Fibroblast of mammary gland (primary cell): ENCODE data around the gene ITGAD.

Source experiments
- DNase-seq: peaks from one replicate; pipeline ENCODE4 v3.0.0-alpha.2; 2010; ENCODE audit warnings: low read depth
- H3K4me3 ChIP-seq: 2 replicates; pipeline ENCODE4 v1.5.1; 2011; ENCODE audit warnings: low read depth, mild to moderate bottlenecking, low read length, moderate library complexity; ENCODE audit not compliant: control insufficient read depth
- TF ChIP-seq, protein P1 (sequence below): conservative IDR thresholded peaks from 2 replicates; pipeline ENCODE4 v1.5.1; 2011; ENCODE audit warnings: low read depth, low read length, inconsistent platforms; ENCODE audit not compliant: control insufficient read depth, insufficient read depth

The ITGAD gene

DNA sequence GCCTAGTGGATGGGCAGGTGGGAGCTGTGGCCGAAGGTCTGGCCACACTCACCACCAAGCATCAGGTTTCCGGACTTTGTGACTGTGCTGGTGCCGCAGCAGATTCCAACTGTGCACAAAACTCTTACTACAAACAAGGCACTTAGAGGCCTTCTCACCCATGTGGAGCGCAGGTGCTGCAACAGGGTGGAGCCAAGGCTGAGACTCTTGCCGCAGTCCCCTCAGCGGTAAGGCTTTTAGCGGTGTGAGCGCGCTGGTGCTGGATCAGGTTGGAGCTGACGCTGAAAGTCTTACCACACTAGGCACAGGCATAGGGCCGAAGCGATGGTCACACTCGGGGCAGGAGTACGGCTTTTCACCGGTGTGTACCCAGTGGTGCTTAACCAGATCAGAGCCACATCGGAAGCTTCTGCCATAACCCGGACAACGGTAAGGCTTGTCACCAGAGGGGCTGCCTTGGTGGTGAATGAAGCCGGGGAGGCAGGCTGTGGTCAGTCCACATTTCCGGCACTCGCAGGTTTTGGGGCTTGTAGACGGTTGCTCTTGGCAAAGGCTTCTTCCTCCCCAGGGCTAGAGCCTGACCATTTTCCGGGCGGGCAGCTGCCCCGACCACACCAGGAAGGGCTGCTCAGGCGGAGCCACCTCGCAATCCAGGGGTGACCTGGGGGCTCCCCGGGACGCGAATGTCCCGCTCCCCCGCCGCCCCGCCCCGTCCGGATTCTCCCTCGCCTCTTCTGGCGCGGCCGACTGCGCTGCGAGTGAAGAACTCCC is 65.1 kb downstream of the ITGAD start:
- peak overlapping the region; percentile 57 for H3K4me3 ChIP-seq
- TF ChIP-seq, protein P1, sequence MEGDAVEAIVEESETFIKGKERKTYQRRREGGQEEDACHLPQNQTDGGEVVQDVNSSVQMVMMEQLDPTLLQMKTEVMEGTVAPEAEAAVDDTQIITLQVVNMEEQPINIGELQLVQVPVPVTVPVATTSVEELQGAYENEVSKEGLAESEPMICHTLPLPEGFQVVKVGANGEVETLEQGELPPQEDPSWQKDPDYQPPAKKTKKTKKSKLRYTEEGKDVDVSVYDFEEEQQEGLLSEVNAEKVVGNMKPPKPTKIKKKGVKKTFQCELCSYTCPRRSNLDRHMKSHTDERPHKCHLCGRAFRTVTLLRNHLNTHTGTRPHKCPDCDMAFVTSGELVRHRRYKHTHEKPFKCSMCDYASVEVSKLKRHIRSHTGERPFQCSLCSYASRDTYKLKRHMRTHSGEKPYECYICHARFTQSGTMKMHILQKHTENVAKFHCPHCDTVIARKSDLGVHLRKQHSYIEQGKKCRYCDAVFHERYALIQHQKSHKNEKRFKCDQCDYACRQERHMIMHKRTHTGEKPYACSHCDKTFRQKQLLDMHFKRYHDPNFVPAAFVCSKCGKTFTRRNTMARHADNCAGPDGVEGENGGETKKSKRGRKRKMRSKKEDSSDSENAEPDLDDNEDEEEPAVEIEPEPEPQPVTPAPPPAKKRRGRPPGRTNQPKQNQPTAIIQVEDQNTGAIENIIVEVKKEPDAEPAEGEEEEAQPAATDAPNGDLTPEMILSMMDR = peak; percentile 19
- DNase-seq = peak; percentile 49

DNA sequence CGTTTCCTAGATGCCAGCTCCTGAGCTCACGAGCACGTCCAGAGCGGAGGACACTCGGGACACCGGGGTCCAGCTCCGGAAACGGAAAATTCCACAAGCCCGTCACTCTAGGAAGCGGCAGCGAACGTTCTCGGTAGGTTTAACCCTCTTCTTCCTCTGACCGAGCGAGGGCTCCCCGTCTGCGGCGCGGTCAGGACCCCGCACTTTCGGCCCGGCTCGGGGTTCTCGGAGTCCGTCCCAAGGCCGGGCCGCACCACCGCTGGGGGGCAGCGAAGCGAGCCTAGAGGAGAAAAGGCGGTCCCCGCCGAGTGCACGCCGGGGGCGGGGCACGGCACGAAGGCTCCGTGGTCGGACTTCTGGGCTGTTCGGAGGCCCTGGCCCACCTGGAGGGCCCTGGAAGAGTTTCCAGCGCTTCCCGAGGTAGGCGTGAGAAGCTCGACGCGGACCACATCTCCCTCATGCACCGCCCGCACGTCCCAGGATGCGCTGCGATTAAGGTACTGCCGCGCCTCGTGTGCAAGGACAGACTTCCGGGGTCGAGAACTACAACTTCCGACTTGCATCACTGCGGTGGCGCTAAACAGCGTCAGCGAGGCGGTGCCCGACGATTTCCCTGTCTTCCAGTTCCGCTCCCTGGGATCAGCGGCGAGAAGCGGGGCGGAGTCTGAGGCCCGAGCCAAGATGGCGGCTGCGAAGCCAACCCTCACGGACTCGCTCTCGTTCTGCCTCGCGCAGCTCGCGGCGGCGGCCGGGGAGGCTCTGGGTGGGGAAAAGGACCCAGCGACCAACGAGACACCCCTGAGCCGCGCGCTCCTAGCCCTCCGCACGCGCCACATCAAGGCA is 65.9 kb downstream of the ITGAD start, which contains the start of gene ARMC5:
Gene ARMC5 (plus strand): TSS at position 658 of the 843 bp plus-strand sequence. CDS start 24 bp downstream, at position 682.
- TF ChIP-seq, protein P1 = peak; percentile 29

DNA sequence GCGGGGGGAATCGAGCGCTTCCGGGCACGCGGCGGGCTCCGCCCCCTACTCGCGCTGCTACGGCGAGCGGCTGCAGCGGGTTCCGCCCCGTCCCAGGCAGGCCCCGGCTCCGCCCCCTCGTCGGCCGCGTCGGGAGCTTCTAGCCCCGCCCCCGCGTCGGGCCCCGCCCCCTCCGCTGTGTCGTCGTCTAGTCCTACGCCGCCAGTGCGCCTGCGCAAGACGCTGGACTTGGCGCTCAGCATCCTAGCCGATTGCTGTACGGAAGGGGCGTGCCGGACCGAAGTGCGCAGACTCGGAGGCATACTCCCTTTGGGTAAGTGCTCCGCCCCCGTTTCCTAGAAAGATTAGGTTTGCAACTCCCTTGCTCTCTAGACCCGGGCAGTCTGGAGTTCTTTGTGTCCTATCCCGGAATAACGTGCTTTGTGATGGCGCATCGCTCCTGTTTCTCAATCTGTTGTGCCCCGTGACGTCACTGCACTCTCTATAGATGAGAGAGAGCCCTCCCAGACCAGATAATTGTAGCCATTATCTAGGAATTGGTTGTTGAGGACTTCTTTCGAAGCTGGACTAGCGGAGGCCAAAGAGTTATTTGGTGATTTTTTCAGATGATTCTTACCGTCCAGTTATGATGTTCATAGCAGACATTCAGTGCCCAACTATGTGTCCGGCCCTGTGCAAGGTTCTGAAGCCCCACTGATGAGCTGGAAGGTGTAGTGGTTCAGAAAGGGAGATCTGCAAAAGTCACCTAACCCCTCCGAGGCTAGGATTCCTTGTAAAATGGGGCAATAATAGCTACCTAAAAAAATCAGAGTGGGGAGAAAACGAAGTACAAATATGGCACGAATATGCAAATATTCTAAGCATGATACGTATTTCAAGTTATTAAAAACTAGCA is 66.8 kb downstream of the ITGAD start:
- DNase-seq = peak; percentile 99
- peak overlapping the region; percentile 57 for H3K4me3 ChIP-seq
- TF ChIP-seq, protein P1 = no peak

More for the DNA sequence above, 65.9 kb downstream of the ITGAD start, which contains the start of gene ARMC5:
- H3K4me3 ChIP-seq = peak within 1 kb of the TSS; percentile 57
- peak; percentile 98 for DNase-seq

DNA sequence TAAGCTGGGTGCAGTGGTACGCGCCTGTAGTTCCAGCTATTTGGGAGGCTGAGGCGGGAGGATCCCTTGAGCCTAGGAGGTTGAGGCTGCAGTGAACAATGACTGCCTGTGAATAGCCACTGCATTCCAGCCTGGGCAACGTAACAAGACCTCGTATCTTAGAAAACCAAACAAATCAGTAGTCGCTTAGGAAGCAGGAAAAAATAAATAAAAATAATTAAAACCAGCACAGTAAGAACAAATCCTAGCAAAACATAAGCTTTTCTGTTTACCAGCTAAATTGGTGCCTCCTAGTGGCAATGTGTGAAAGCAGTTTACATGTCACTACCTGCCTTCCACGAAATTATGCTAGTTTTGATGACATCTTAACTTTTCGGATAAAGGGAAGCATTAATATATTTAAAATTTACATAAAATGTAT is 67.5 kb downstream of the ITGAD start:
- TF ChIP-seq, protein P1 = peak; percentile 76
- peak; percentile 78 for DNase-seq
- no peak overlapping the region for H3K4me3 ChIP-seq

DNA sequence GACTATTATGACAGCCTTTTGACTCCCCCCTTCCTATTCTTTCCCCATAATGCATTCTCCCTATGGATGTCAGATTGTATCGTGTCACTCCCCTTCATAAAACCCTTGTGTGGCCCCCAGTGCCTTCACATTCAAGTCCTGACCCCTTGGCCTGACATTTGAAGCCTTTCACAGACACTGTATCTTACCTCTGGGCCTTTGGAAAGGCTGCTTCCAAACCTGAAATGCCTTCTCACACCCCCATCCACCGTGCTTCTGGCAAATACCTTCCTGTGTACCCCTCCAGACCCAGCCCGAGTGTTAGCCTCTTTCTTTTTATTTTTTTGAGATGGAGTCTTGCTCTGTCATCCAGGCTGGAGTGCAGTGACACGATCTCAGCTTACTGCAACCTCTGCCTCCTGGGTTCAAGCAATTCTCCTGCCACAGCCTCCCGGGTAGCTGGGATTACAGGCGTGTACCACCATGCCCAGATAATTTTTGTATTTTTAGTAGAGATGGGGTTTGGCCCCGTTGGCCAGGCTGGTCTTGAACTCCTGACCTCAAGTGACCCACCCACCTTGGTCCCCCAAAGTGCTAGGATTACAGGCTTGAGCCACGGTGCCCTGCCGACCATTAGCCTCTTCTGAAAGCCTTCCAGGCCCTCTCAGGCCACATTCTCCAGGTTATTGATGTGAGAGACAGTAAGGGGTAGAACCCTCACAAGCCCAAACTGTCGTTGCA is 68.2 kb downstream of the ITGAD start:
- H3K4me3 ChIP-seq = no peak overlapping the region
- no peak for DNase-seq
- TF ChIP-seq, protein P1 = no peak
